ENCODE measurements around the gene AVPR1B.

- TF ChIP-seq POLR2A (IDR thresholded peaks at IDR 0.05): no peak
- TF ChIP-seq CTCF (IDR thresholded peaks at IDR 0.05): no peak
Observed at GRCh38 chr1:206075786-206076755, 41.1 kb downstream of the AVPR1B start.
